DOHH2 (cell line): Measurements from ENCODE around the gene PGK2.

Source experiments
- CTCF ChIP-seq: fragments of 200-600 bp; sonication (generic); IDR thresholded peaks from one replicate; pipeline ENCODE4 v1.5.1; 2014; ENCODE audit warnings: antibody characterized with exemption, mild to moderate bottlenecking, low read depth, low read length; ENCODE audit not compliant: poor library complexity, severe bottlenecking
- EZH2phosphoT487 ChIP-seq: fragments of 200-600 bp; sonication (generic); IDR thresholded peaks from 2 replicates; pipeline ENCODE4 v1.6.1; 2017; ENCODE audit warnings: borderline replicate concordance, mild to moderate bottlenecking, antibody characterized with exemption, low read length, moderate library complexity, mixed read lengths

- TF ChIP-seq CTCF (no peak), EZH2phosphoT487 (no peak)
Measured at GRCh38 chr6:49806145-49806544, 19.1 kb upstream of the PGK2 start.
